Heart left ventricle (tissue), 16 donors: Measurements from ENCODE around the gene NME5. TPM values are rescaled to one million over a fixed set of nuclear protein-coding genes. Genes with fewer than 3 reads are reported as not detected.
A peak's percentile ranks its signal among the peaks of the same experiment; 100 is the strongest.

Source experiments
- ATAC-seq, 4 donors: fragments of 200-7000 bp; cut with Tn5 transposase; one replicate each; pipeline ENCODE4 v1.9.1; 2020 to 2022; ENCODE audit warnings: moderate library complexity in 4 of 4, mild to moderate bottlenecking in 3 of 4, moderate number of reproducible peaks in 1 of 4
- DNase-seq, 5 donors: peaks; one replicate each; pipeline ENCODE4 v3.0.0-alpha.2; 2020
- H3K27ac ChIP-seq, 12 donors: fragments of 200-600 bp; sonication (generic) in 4 of 12; one replicate each; pipeline versions ENCODE4 v1.5.0 to v1.8.0; 2016 to 2022; ENCODE audit warnings: mild to moderate bottlenecking in 2 of 12
- H3K27me3 ChIP-seq, 9 donors: fragments of 200-600 bp; sonication (generic) in 2 of 9; one replicate each; pipeline versions ENCODE4 v1.5.1 to v1.8.0; 2016 to 2022; ENCODE audit warnings: mild to moderate bottlenecking in 3 of 9
- H3K36me3 ChIP-seq, 9 donors: fragments of 200-600 bp; sonication (generic) in 2 of 9; one replicate each; pipeline versions ENCODE4 v1.5.0 to v1.8.0; 2018 to 2022; ENCODE audit warnings: mild to moderate bottlenecking in 2 of 9
- H3K4me1 ChIP-seq, 12 donors: fragments of 200-600 bp; sonication (generic) in 4 of 12; one replicate each; pipeline versions ENCODE4 v1.5.0 to v1.8.0; 2016 to 2022; ENCODE audit warnings: mild to moderate bottlenecking in 3 of 12
- H3K4me3 ChIP-seq, 12 donors: fragments of 200-600 bp; sonication (generic) in 4 of 12; one replicate each; pipeline versions ENCODE4 v1.5.0 to v1.8.0; 2017 to 2022; ENCODE audit warnings: mild to moderate bottlenecking in 9 of 12, moderate library complexity in 4 of 12
- H3K9me3 ChIP-seq, 12 donors: fragments of 200-600 bp; sonication (generic) in 4 of 12; one replicate each; pipeline versions ENCODE4 v1.5.0 to v1.8.0; 2016 to 2022; ENCODE audit warnings: mild to moderate bottlenecking in 1 of 12
- POLR2A ChIP-seq, 2 donors: fragments of 450-650 bp; IDR thresholded peaks; one replicate each; pipeline ENCODE4 v1.6.1; 2017; ENCODE audit warnings: antibody characterized with exemption in 2 of 2, mild to moderate bottlenecking in 2 of 2, moderate library complexity in 2 of 2
- WGBS, 4 donors: extraction: QIAGEN DNeasy Blood & Tissue Kit in 2 of 4; methylation state at CpG; one replicate each; pipeline versions ENCODE4 v1.1.5 to v1.1.7; 2013 to 2018; 5-methylcytosine and 5-hydroxymethylcytosine counted together
- intact Hi-C, 10 donors: fragments of 100-400 bp; cut with DNase I; formaldehyde crosslinking; loops; one replicate each; pipeline versions ENCODE4 v1.11.1 to v1.14.2; 2022
- polyA plus RNA-seq, 2 donors: library from polyadenylated mRNA; stranded (reverse); fragments of 200-250 nt; gene quantifications; one replicate each; pipeline ENCODE4 v1.2.3, GENCODE V29; 2013
- total RNA-seq, 9 donors: library from RNA; depleted of rRNA in 2 of 9; stranded (reverse); fragments of >200 nt in 2 of 9; fragmentation: NEBNext Ultra II Directional in 3 of 9; extraction: Animal tissue kit (Norgen Biotek cat#: 25700) in 3 of 9; gene quantifications; one replicate each; pipeline versions ENCODE4 v1.1.0 to v1.2.4, GENCODE V29; 2016 to 2023
- TF ChIP-seq, protein P1 (sequence below), 12 donors: fragments of 200-600 bp; sonication (generic) in 4 of 12; IDR thresholded peaks; one replicate each; pipeline versions ENCODE4 v1.5.0 to v1.8.0; 2018 to 2022; ENCODE audit warnings: antibody characterized with exemption in 12 of 12, mild to moderate bottlenecking in 5 of 12
- donor health status: ischemic (EF 13 %, LVEDD 7.1; RV severe dilation, severe dysfunction).
- donor health status: healthy with polysubstance abuse.
- donor health status: DM: no; HTN: yes; CAD: no.
- donor health status: DM: no; HTN: no; CAD: no.
- donor health status: ischemic (EF 25% LVEDD 6.9; RV normal size, moderate dysfunction).
- donor health status: ischemic (EF 25% LVEDD 5.7; RV mildly dilated, moderate dysfunction).
- donor health status: healthy.
- donor health status: DM: yes; HTN: yes; CAD: no.
- donor health status: ischemic (EF 35%, LVEDD 5.7; RV mildly dilated, moderate dysfunction).
- donor health status: nonischemic (EF 11% LVEDD 7.7; RV severe dilation, severe dysfunction).
- donor health status: DM: yes; HTN: yes; CAD: no.
- donor health status: PGD.
- donor health status: ischemic (EF 29% LVEDD 5.4; RV normal size, mild dysfunction).
- donor health status: nonischemic (EF 23%, LVEDD 6.1; RV moderate dilation, normal function).

The NME5 gene
- total and polyA plus RNA-seq, 11 donors = 0.50 to 5.1 (median 3.4) TPM

DNA sequence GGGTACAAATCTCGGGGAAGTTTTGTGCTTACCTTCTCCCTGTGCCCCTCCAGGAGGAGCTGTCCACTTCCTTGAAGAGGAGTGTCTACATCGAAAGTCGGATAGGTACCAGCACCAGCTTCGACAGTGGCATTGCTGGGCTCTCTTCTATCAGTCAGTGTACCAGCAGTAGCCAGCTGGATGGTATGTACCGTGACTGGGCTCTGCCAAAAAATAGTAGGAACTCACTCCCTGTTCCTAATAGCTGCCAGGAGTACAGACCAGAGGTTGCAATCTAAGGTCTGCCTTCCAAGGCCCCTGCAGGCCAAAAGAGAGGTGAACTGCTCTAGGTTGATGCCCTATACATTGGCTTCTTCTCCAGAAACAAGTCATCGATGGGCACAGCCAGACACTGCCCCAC lies 43.6 kb upstream of the NME5 start:
- no peaks in the 10 kb centered on the region for H3K27me3 ChIP-seq
- no peak for TF ChIP-seq POLR2A (IDR thresholded peaks at IDR 0.05)
- H3K4me1 ChIP-seq = peaks cover 0 to 17% (median 7%) of the 10 kb centered on the region in 12 donors
- H3K36me3 ChIP-seq = peaks cover 0 to 64% (median 32%) of the 10 kb centered on the region in 9 donors
- H3K4me3 ChIP-seq = no peak overlapping the region
- intact Hi-C loops = no loop called here
- DNase-seq (peak in 1 of 5 donors; percentile 28), ATAC-seq (peak in 3 of 4 donors; percentile 24 to 45 (median 39))
- no peaks in the 10 kb centered on the region for H3K9me3 ChIP-seq
- no peak overlapping the region for H3K27ac ChIP-seq
- 66 to 92% (median 79%) methylated on average over 5 to 6 of the region's 6 CpGs for WGBS, 4 donors

DNA sequence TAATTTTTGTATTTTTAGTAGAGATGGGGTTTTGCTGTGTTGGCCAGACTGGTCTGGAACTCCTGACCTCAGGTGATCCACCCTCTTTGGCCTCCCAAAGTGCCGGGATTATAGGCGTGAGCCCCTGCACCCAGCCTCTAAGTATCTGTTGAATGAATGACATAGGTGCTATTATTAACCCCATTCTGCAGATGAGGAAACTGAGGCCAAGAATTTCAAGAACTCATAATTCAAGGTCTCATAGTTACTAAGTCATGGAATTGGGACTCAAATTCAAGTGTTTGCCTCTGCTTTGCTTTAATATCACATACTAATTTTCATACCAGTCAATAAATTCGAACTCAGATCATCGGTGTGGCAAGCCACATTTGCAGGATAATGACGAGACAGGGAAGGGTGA lies 41.6 kb upstream of the NME5 start:
- intact Hi-C loops = loop anchor here in 1 of 10 donors (2.0 kb wide), 1 partner anchor 32 kb away; the partner anchor contains the start of gene CDC23
- no peaks in the 10 kb centered on the region for H3K27me3 ChIP-seq
- WGBS, 4 donors = 90 to 98% (median 94%) methylated on average over 5 of the region's 5 CpGs
- H3K27ac ChIP-seq = no peak overlapping the region
- DNase-seq = no peak
- H3K4me1 ChIP-seq = peaks cover 2 to 31% (median 19%) of the 10 kb centered on the region in 12 donors
- peaks cover 0 to 54% (median 27%) of the 10 kb centered on the region in 9 donors for H3K36me3 ChIP-seq
- ATAC-seq = no peak
- H3K4me3 ChIP-seq = no peak overlapping the region
- H3K9me3 ChIP-seq = no peaks in the 10 kb centered on the region
- TF ChIP-seq POLR2A (IDR thresholded peaks at IDR 0.05) = no peak
- TF ChIP-seq, protein P1, sequence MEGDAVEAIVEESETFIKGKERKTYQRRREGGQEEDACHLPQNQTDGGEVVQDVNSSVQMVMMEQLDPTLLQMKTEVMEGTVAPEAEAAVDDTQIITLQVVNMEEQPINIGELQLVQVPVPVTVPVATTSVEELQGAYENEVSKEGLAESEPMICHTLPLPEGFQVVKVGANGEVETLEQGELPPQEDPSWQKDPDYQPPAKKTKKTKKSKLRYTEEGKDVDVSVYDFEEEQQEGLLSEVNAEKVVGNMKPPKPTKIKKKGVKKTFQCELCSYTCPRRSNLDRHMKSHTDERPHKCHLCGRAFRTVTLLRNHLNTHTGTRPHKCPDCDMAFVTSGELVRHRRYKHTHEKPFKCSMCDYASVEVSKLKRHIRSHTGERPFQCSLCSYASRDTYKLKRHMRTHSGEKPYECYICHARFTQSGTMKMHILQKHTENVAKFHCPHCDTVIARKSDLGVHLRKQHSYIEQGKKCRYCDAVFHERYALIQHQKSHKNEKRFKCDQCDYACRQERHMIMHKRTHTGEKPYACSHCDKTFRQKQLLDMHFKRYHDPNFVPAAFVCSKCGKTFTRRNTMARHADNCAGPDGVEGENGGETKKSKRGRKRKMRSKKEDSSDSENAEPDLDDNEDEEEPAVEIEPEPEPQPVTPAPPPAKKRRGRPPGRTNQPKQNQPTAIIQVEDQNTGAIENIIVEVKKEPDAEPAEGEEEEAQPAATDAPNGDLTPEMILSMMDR (IDR thresholded peaks at IDR 0.05) = no peak

DNA sequence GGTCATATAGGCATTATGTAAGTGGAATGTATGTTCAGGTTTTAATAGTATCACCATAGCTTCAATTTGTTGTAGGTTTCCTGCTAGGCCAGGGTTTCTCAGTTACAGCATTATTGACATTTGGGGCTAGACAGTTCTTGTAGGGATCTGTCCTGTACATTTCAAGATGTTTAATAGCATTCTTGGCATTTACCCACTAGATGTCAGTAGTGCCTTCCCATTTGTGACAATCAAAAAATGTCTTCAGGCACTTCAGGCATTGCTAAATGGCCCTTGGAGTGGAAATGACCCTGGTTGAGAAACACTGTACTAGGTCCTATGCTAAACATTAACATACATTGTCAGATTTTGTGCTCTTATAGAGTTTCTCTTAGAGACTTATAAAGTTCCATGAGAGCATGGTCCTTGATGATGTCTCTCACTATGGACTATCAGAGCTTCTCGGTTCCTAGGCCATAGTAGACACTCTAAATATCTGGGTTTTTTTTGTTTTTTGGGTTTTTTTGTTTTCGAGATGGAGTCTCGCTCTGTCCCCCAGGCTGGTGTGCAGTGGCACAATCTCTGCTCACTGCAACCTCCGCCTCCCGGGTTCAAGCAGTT lies 41.1 kb upstream of the NME5 start:
- Histone ChIP-seq H3K36me3 (peaks cover 0 to 53% (median 30%) of the 10 kb centered on the region in 9 donors), H3K27me3 (no peaks in the 10 kb centered on the region), H3K4me1 (peaks cover 2 to 31% (median 19%) of the 10 kb centered on the region in 12 donors), H3K9me3 (no peaks in the 10 kb centered on the region), H3K4me3 (peak overlapping the region in 1 of 12 donors; percentile 90), H3K27ac (no peak overlapping the region)
- DNase-seq (no peak), ATAC-seq (no peak)
- WGBS, 4 donors = 74 to 75% (median 74%) methylated on average over 5 of the region's 5 CpGs
- intact Hi-C loops = loop anchor here in 1 of 10 donors (2.0 kb wide), 1 partner anchor 33 kb away; the partner anchor contains the start of gene CDC23
- TF ChIP-seq POLR2A (IDR thresholded peaks at IDR 0.05) = no peak
- TF ChIP-seq, protein P1 (IDR thresholded peaks at IDR 0.05) = peak in 4 of 12 donors; percentile 5 to 32 (median 18)

DNA sequence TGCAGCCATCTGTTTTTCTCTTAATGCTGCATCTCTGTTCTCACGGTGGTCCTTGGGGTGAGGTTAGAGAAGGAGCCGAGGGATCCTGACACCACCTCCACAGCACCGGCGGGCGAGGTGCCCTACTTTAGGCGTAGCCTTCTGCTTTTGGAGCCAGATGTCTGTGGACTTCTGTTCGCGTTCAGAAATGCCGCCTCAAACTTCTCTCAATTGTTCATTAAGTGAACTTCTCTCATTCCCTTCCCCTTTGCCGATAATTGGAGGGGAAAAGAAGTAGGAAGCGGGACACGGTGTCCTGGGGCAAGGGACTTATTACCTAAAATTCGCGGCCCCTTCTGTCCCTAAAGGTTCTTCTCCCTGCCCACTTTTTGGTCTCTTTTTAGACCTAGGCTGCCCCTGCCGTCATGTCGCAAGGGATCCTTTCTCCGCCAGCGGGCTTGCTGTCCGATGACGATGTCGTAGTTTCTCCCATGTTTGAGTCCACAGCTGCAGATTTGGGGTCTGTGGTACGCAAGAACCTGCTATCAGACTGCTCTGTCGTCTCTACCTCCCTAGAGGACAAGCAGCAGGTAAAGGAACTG lies 40.1 kb upstream of the NME5 start:
- peaks cover 0 to 53% (median 30%) of the 10 kb centered on the region in 9 donors for H3K36me3 ChIP-seq
- ATAC-seq (no peak), DNase-seq (no peak)
- H3K27me3 ChIP-seq = no peaks in the 10 kb centered on the region
- no peaks in the 10 kb centered on the region for H3K9me3 ChIP-seq
- peaks cover 2 to 31% (median 19%) of the 10 kb centered on the region in 12 donors for H3K4me1 ChIP-seq
- H3K4me3 ChIP-seq = peak overlapping the region in 11 of 12 donors; percentile 62 to 95 (median 85)
- intact Hi-C loops = no loop called here
- no peak for TF ChIP-seq POLR2A (IDR thresholded peaks at IDR 0.05)
- TF ChIP-seq, protein P1 (IDR thresholded peaks at IDR 0.05) = no peak
- WGBS, 4 donors = 0 to 1% (median 1%) methylated on average over 23 of the region's 23 CpGs
- H3K27ac ChIP-seq = peak overlapping the region in 1 of 12 donors; percentile 90
